Peyer's patch (tissue), 4 donors: ENCODE measurements around the gene MGA. TPM values are rescaled to one million over a fixed set of nuclear protein-coding genes. Genes with fewer than 3 reads are reported as not detected.

ENCODE experiments used
- DNase-seq, 3 donors: peaks; one replicate each; pipeline ENCODE4 v3.0.0-alpha.2; 2017 to 2019
- H3K27ac ChIP-seq, 4 donors: fragments of 200-600 bp; sonication (generic); one replicate each; pipeline ENCODE4 v1.5.1; 2016 to 2019
- H3K27me3 ChIP-seq, 2 donors: fragments of 200-600 bp; sonication (generic); one replicate each; pipeline ENCODE4 v1.5.1; 2019
- H3K36me3 ChIP-seq, 3 donors: fragments of 200-600 bp; sonication (generic); one replicate each; pipeline ENCODE4 v1.5.1; 2016 to 2019
- H3K4me1 ChIP-seq, 4 donors: fragments of 200-600 bp; sonication (generic); one replicate each; pipeline ENCODE4 v1.5.1; 2016 to 2019
- H3K4me3 ChIP-seq, 4 donors: fragments of 200-600 bp; sonication (generic); 1 replicate in 3 of 4; 2 replicates in 1 of 4; pipeline ENCODE4 v1.5.1; 2016 to 2019; ENCODE audit warnings: mild to moderate bottlenecking in 1 of 4
- H3K9me3 ChIP-seq, 4 donors: fragments of 200-600 bp; sonication (generic); one replicate each; pipeline ENCODE4 v1.5.1; 2016 to 2019; ENCODE audit warnings: mild to moderate bottlenecking in 1 of 4
- CTCF ChIP-seq, 6 experiments: fragments of 450-650 bp in 4 of 6; fragments of 200-600 bp in 2 of 6; sonication (generic) in 1 of 6; IDR thresholded peaks; one replicate each; pipeline ENCODE4 v1.5.1; 2017 to 2019; ENCODE audit warnings: antibody characterized with exemption in 6 of 6, mild to moderate bottlenecking in 3 of 6, moderate library complexity in 1 of 6
- POLR2A ChIP-seq, 2 donors: fragments of 450-650 bp; IDR thresholded peaks; one replicate each; pipeline ENCODE4 v1.5.1; 2017; ENCODE audit warnings: antibody characterized with exemption in 2 of 2, mild to moderate bottlenecking in 2 of 2, moderate library complexity in 2 of 2
- total RNA-seq, 4 donors: library from RNA; depleted of rRNA; stranded (reverse); fragments of >200 nt; gene quantifications; one replicate each; pipeline ENCODE4 v1.1.0, GENCODE V29; 2016

The MGA gene
- total RNA-seq, 4 donors from 2014 or later = 39.7 to 143 (median 69.8) TPM

- Histone ChIP-seq H3K4me3 (no peak overlapping the region), H3K9me3 (no peaks in the 10 kb centered on the region), H3K27me3 (no peaks in the 10 kb centered on the region), H3K36me3 (no peaks in the 10 kb centered on the region), H3K4me1 (peaks cover 0 to 45% (median 6%) of the 10 kb centered on the region in 4 donors), H3K27ac (peak overlapping the region in 2 of 4 donors; percentile 72 to 76)
- DNase-seq = no peak
- TF ChIP-seq POLR2A (IDR thresholded peaks at IDR 0.05) (peak in 1 of 2 donors; percentile 18), CTCF (IDR thresholded peaks at IDR 0.05) (no peak)
These were observed 130.7 kb downstream of the MGA start for GRCh38 chr15:41790756-41791546.

- Histone ChIP-seq H3K27me3 (no peaks in the 10 kb centered on the region), H3K36me3 (no peaks in the 10 kb centered on the region), H3K4me1 (peaks cover 0 to 51% (median 6%) of the 10 kb centered on the region in 4 donors), H3K4me3 (no peak overlapping the region), H3K9me3 (no peaks in the 10 kb centered on the region), H3K27ac (peak overlapping the region in 2 of 4 donors; percentile 72 to 76)
- no peak for DNase-seq
- TF ChIP-seq CTCF (IDR thresholded peaks at IDR 0.05) (no peak), POLR2A (IDR thresholded peaks at IDR 0.05) (no peak)
These were observed 131.3 kb downstream of the MGA start for GRCh38 chr15:41791547-41791937.

GRCh38 chr15:41792000-41792637 is 131.9 kb downstream of the MGA start:
- H3K27ac ChIP-seq = peak overlapping the region in 1 of 4 donors; percentile 76
- H3K9me3 ChIP-seq = no peaks in the 10 kb centered on the region
- no peak for TF ChIP-seq CTCF (IDR thresholded peaks at IDR 0.05)
- no peak for TF ChIP-seq POLR2A (IDR thresholded peaks at IDR 0.05)
- no peak for DNase-seq
- H3K36me3 ChIP-seq = no peaks in the 10 kb centered on the region
- H3K4me3 ChIP-seq = no peak overlapping the region
- H3K27me3 ChIP-seq = no peaks in the 10 kb centered on the region
- H3K4me1 ChIP-seq = peaks cover 0 to 57% (median 6%) of the 10 kb centered on the region in 4 donors

- Histone ChIP-seq H3K4me3 (no peak overlapping the region), H3K27ac (no peak overlapping the region), H3K4me1 (peaks cover 0 to 47% (median 4%) of the 10 kb centered on the region in 4 donors), H3K36me3 (no peaks in the 10 kb centered on the region), H3K27me3 (no peaks in the 10 kb centered on the region), H3K9me3 (no peaks in the 10 kb centered on the region)
- no peak for DNase-seq
- no peak for TF ChIP-seq CTCF (IDR thresholded peaks at IDR 0.05)
- no peak for TF ChIP-seq POLR2A (IDR thresholded peaks at IDR 0.05)
These were observed 133.9 kb downstream of the MGA start for GRCh38 chr15:41794081-41794480.

- Histone ChIP-seq H3K27me3 (no peaks in the 10 kb centered on the region), H3K9me3 (no peaks in the 10 kb centered on the region), H3K36me3 (peaks cover 0 to 7% (median 0%) of the 10 kb centered on the region in 3 donors), H3K4me1 (peaks cover 0 to 27% (median 1%) of the 10 kb centered on the region in 4 donors), H3K27ac (no peak overlapping the region), H3K4me3 (no peak overlapping the region)
- peak in 1 of 3 donors; percentile 28 for DNase-seq
- no peak for TF ChIP-seq CTCF (IDR thresholded peaks at IDR 0.05)
- TF ChIP-seq POLR2A (IDR thresholded peaks at IDR 0.05) = no peak
These were observed 136.0 kb downstream of the MGA start for GRCh38 chr15:41795996-41796856.
